ENCODE data around the gene CASS4. TPM values are rescaled to one million over a fixed set of nuclear protein-coding genes. Genes with fewer than 3 reads are reported as not detected.

Gene CASS4
- total RNA-seq, 2 experiments from 2014 or later: 0.15 TPM; not detected in 1

GRCh38 chr20:56454754-56455153 lies 42.7 kb downstream of the CASS4 start:
- H3K9me2 ChIP-seq (ENCODE audit: insufficient read depth, low read length): no peaks in the 10 kb centered on the region
- H2AFZ ChIP-seq (ENCODE audit: low read length): peak overlapping the region; percentile 52; the same call in 1 of the 2 replicates
- no peak for DNase-seq (ENCODE audit: low spot score)
- no peak overlapping the region for H3K4me3 ChIP-seq (ENCODE audit: low read depth, low read length, poor library complexity, severe bottlenecking)
- ChIA-PET CTCF (ENCODE audit: unreplicated experiment) (no interaction called here), POLR2A (interaction anchor here (0.6 to 1.1 kb wide), 3 partner anchors 14 to 103 kb away, joined by 3 to 4 read pairs (median 3); partner anchors contain the start of gene RTF2)
- no peak overlapping the region for H3K4me2 ChIP-seq (ENCODE audit: low read length)
- peaks cover 10% of the 10 kb centered on the region for H3K4me1 ChIP-seq (ENCODE audit: insufficient read depth, low read length, poor library complexity, severe bottlenecking)
- intact Hi-C loops (cut with micrococcal nuclease; ENCODE audit: unreplicated experiment): no loop called here
- TF ChIP-seq EZH2phosphoT487 (IDR thresholded peaks at IDR 0.05; ENCODE audit: borderline replicate concordance, low read depth, low read length): no peak
- no peak for TF ChIP-seq CTCF (conservative IDR thresholded peaks at IDR 0.05; ENCODE audit: low read length)
- H3K79me2 ChIP-seq (ENCODE audit: insufficient read depth, low read depth, low read length): no peaks in the 10 kb centered on the region
- H4K20me1 ChIP-seq (ENCODE audit: insufficient read depth, low read length): no peaks in the 10 kb centered on the region
- no peak overlapping the region for H3K27ac ChIP-seq (ENCODE audit: low read depth, low read length, poor library complexity, severe bottlenecking)
- no peaks in the 10 kb centered on the region for H3K9me3 ChIP-seq (ENCODE audit: low read length)
- BruUV-seq (replicated peaks): no TSS peak
- H3K36me3 ChIP-seq (ENCODE audit: insufficient read depth, low read length): no peaks in the 10 kb centered on the region

- no TSS peak for BruUV-seq (replicated peaks)
- no peak for TF ChIP-seq EZH2phosphoT487 (IDR thresholded peaks at IDR 0.05; ENCODE audit: borderline replicate concordance, low read depth, low read length)
- TF ChIP-seq CTCF (conservative IDR thresholded peaks at IDR 0.05; ENCODE audit: low read length): no peak
- POLR2A ChIA-PET: no interaction called here
Observed at GRCh38 chr20:56458206-56458821, 46.3 kb downstream of the CASS4 start.

GRCh38 chr20:56460459-56460858 lies 48.4 kb downstream of the CASS4 start:
- no peaks in the 10 kb centered on the region for H3K9me2 ChIP-seq (ENCODE audit: insufficient read depth, low read length)
- H4K20me1 ChIP-seq (ENCODE audit: insufficient read depth, low read length): no peaks in the 10 kb centered on the region
- no peak overlapping the region for H3K27ac ChIP-seq (ENCODE audit: low read depth, low read length, poor library complexity, severe bottlenecking)
- no peaks in the 10 kb centered on the region for H3K36me3 ChIP-seq (ENCODE audit: insufficient read depth, low read length)
- POLR2A ChIA-PET: no interaction called here
- no peaks in the 10 kb centered on the region for H3K9me3 ChIP-seq (ENCODE audit: low read length)
- H2AFZ ChIP-seq (ENCODE audit: low read length): no peak overlapping the region
- no peak for TF ChIP-seq EZH2phosphoT487 (IDR thresholded peaks at IDR 0.05; ENCODE audit: borderline replicate concordance, low read depth, low read length)
- TF ChIP-seq CTCF (conservative IDR thresholded peaks at IDR 0.05; ENCODE audit: low read length): no peak
- H3K4me3 ChIP-seq (ENCODE audit: low read depth, low read length, poor library complexity, severe bottlenecking): no peak overlapping the region
- H3K4me1 ChIP-seq (ENCODE audit: insufficient read depth, low read length, poor library complexity, severe bottlenecking): no peaks in the 10 kb centered on the region
- CTCF ChIA-PET (ENCODE audit: unreplicated experiment): no interaction called here
- DNase-seq (ENCODE audit: low spot score): no peak
- intact Hi-C loops (cut with micrococcal nuclease; ENCODE audit: unreplicated experiment): no loop called here
- no peaks in the 10 kb centered on the region for H3K79me2 ChIP-seq (ENCODE audit: insufficient read depth, low read depth, low read length)
- no peak overlapping the region for H3K4me2 ChIP-seq (ENCODE audit: low read length)
- no TSS peak for BruUV-seq (replicated peaks)

More at GRCh38 chr20:56458206-56458821, 46.3 kb downstream of the CASS4 start:
- intact Hi-C loops (cut with micrococcal nuclease; ENCODE audit: unreplicated experiment): no loop called here
- Histone ChIP-seq H3K4me2 (ENCODE audit: low read length) (no peak overlapping the region), H4K20me1 (ENCODE audit: insufficient read depth, low read length) (no peaks in the 10 kb centered on the region), H3K4me1 (ENCODE audit: insufficient read depth, low read length, poor library complexity, severe bottlenecking) (peaks cover 4% of the 10 kb centered on the region), H3K9me2 (ENCODE audit: insufficient read depth, low read length) (no peaks in the 10 kb centered on the region), H3K4me3 (ENCODE audit: low read depth, low read length, poor library complexity, severe bottlenecking) (no peak overlapping the region), H3K27ac (ENCODE audit: low read depth, low read length, poor library complexity, severe bottlenecking) (no peak overlapping the region), H2AFZ (ENCODE audit: low read length) (no peak overlapping the region), H3K79me2 (ENCODE audit: insufficient read depth, low read depth, low read length) (no peaks in the 10 kb centered on the region), H3K9me3 (ENCODE audit: low read length) (no peaks in the 10 kb centered on the region), H3K36me3 (ENCODE audit: insufficient read depth, low read length) (no peaks in the 10 kb centered on the region)
- CTCF ChIA-PET (ENCODE audit: unreplicated experiment): interaction anchor here (0.6 kb wide), 1 partner anchor 30 kb away, joined by 3 read pairs; no protein-coding TSS in a partner anchor
- no peak for DNase-seq (ENCODE audit: low spot score)
